Fibroblast of lung (primary cell): Measurements from ENCODE around the gene KRTAP9-2. TPM values are rescaled to one million over a fixed set of nuclear protein-coding genes. Genes with fewer than 3 reads are reported as not detected.
"Not testable (repeated sequence)": the region's sequence is repeated elsewhere in the genome, so short reads cannot be mapped to it uniquely, and the experiment has no call there.

Experiments used
- DNase-seq, 2 donors: peaks; one replicate each; pipeline versions ENCODE4 v3.0.0 to v3.0.0-alpha.2; 2010; ENCODE audit warnings: low read depth in 2 of 2
- H2AFZ ChIP-seq: 2 replicates; pipeline ENCODE4 v1.5.1; 2012; ENCODE audit warnings: low read length, control low read depth, inconsistent platforms
- H3K27ac ChIP-seq: 2 replicates; pipeline ENCODE4 v1.5.1; 2011; ENCODE audit warnings: low read length, control low read depth; ENCODE audit not compliant: insufficient read depth
- H3K27me3 ChIP-seq: 2 replicates; pipeline ENCODE4 v1.5.1; 2011; ENCODE audit warnings: mild to moderate bottlenecking, low read length; ENCODE audit not compliant: control insufficient read depth, insufficient read depth
- H3K36me3 ChIP-seq: 2 replicates; pipeline ENCODE4 v1.5.1; 2011; ENCODE audit warnings: low read length; ENCODE audit not compliant: control insufficient read depth, insufficient read depth
- H3K4me1 ChIP-seq: 2 replicates; pipeline ENCODE4 v1.5.1; 2011; ENCODE audit warnings: low read length; ENCODE audit not compliant: control insufficient read depth, insufficient read depth; ENCODE audit errors: extremely low read depth
- H3K4me2 ChIP-seq: 2 replicates; pipeline ENCODE4 v1.5.1; 2011; ENCODE audit warnings: low read length, control low read depth; ENCODE audit not compliant: insufficient read depth; ENCODE audit errors: extremely low read depth
- H3K4me3 ChIP-seq, 4 experiments: fragments of 200-600 bp in 1 of 4; sonication (generic) in 1 of 4; replicated peaks in 1 of 4; 2 replicates each; pipeline ENCODE4 v1.5.1; 2011 to 2016; ENCODE audit warnings: low read length in 4 of 4, low read depth in 3 of 4, mild to moderate bottlenecking in 3 of 4, control low read depth in 2 of 4, inconsistent platforms in 1 of 4, mixed read lengths in 1 of 4; ENCODE audit not compliant: insufficient read depth in 1 of 4; ENCODE audit errors: control extremely low read depth in 1 of 4
- H3K79me2 ChIP-seq: 2 replicates; pipeline ENCODE4 v1.5.1; 2012; ENCODE audit warnings: mild to moderate bottlenecking, low read length, inconsistent platforms; ENCODE audit not compliant: control insufficient read depth, insufficient read depth
- H3K9ac ChIP-seq: 2 replicates; pipeline ENCODE4 v1.5.1; 2011; ENCODE audit warnings: mild to moderate bottlenecking, low read length, control low read depth; ENCODE audit not compliant: insufficient read depth
- H3K9me3 ChIP-seq: 2 replicates; pipeline ENCODE4 v1.5.1; 2012; ENCODE audit warnings: low read depth, low read length; ENCODE audit not compliant: control insufficient read depth, insufficient read depth
- H4K20me1 ChIP-seq: 2 replicates; pipeline ENCODE4 v1.5.1; 2011; ENCODE audit warnings: low read length; ENCODE audit not compliant: control insufficient read depth, insufficient read depth; ENCODE audit errors: extremely low read depth
- CTCF ChIP-seq, 2 donors: IDR thresholded peaks in 1 of 2; conservative IDR thresholded peaks in 1 of 2; 1 replicate in 1 of 2; 2 replicates in 1 of 2; pipeline ENCODE4 v1.5.1; 2011 to 2012; ENCODE audit warnings: low read length in 2 of 2, control low read depth in 1 of 2, inconsistent platforms in 1 of 2, low read depth in 1 of 2, mild to moderate bottlenecking in 1 of 2
- EZH2 ChIP-seq: IDR thresholded peaks from 2 replicates; pipeline ENCODE4 v1.5.1; 2012; ENCODE audit warnings: low read length, control low read depth, mild to moderate bottlenecking; ENCODE audit errors: missing control alignments
- polyA plus RNA-seq, 2 donors: library from polyadenylated mRNA; depleted of rRNA in 1 of 2; stranded (reverse) in 1 of 2; unstranded in 1 of 2; fragments of >200 nt; gene quantifications; 2 replicates each; pipeline ENCODE4 v1.2.1, GENCODE V29; 2011 to 2012; ENCODE audit warnings: missing spikeins in 1 of 2
- total RNA-seq: library from RNA; depleted of rRNA; stranded (reverse); fragments of >200 nt; gene quantifications from 2 replicates; pipeline ENCODE4 v1.2.1, GENCODE V29; 2014

KRTAP9-2 gene
- total and polyA plus RNA-seq, 2 donors (not counting 1 experiment from before 2014, with no cell fraction given), result not detected

- Histone ChIP-seq H3K4me1 (no peaks in the 10 kb centered on the region), H3K27me3 (peaks cover 3% of the 10 kb centered on the region), H3K36me3 (no peaks in the 10 kb centered on the region), H3K9ac (no peak overlapping the region), H4K20me1 (no peaks in the 10 kb centered on the region), H3K79me2 (no peaks in the 10 kb centered on the region), H3K4me3 (no peak overlapping the region), H2AFZ (no peak overlapping the region), H3K9me3 (no peaks in the 10 kb centered on the region), H3K27ac (no peak overlapping the region), H3K4me2 (no peak overlapping the region)
- DNase-seq, result no peak
- no peak for TF ChIP-seq EZH2
Observed at GRCh38 chr17:41264599-41264998, 38.2 kb downstream of the KRTAP9-2 start.

- Histone ChIP-seq H3K27me3 (peaks cover 3% of the 10 kb centered on the region), H3K4me3 (no peak within 1 kb of the TSS), H3K9me3 (no peaks in the 10 kb centered on the region), H3K4me1 (no peaks in the 10 kb centered on the region), H4K20me1 (no peaks in the 10 kb centered on the region), H2AFZ (no peak within 1 kb of the TSS), H3K36me3 (no peaks in the 10 kb centered on the region), H3K79me2 (no peaks in the 10 kb centered on the region), H3K27ac (no peak within 1 kb of the TSS), H3K9ac (no peak within 1 kb of the TSS), H3K4me2 (no peak within 1 kb of the TSS)
- no peak for DNase-seq
- TF ChIP-seq CTCF (conservative IDR thresholded peaks at IDR 0.05 in 1 of 2, IDR thresholded peaks at IDR 0.05 in 1 of 2; ENCODE audit: low read depth in 1 of 2, low read length in 2 of 2) (no peak), EZH2 (no peak)
Observed at GRCh38 chr17:41265078-41265477, 38.6 kb downstream of the KRTAP9-2 start, which contains the start of gene KRTAP9-6. KRTAP9-6 (plus strand) TSS chr17:41265378; CDS start chr17:41265378, 0 bp downstream.

- Histone ChIP-seq H3K9me3 (no peaks in the 10 kb centered on the region), H3K27ac (no peak overlapping the region), H3K9ac (no peak overlapping the region), H3K36me3 (no peaks in the 10 kb centered on the region), H3K4me2 (no peak overlapping the region), H3K79me2 (no peaks in the 10 kb centered on the region), H2AFZ (no peak overlapping the region), H3K4me1 (no peaks in the 10 kb centered on the region), H4K20me1 (no peaks in the 10 kb centered on the region), H3K27me3 (peaks cover 3% of the 10 kb centered on the region), H3K4me3 (no peak overlapping the region)
- DNase-seq, result no peak
- TF ChIP-seq CTCF (conservative IDR thresholded peaks at IDR 0.05 in 1 of 2, IDR thresholded peaks at IDR 0.05 in 1 of 2; ENCODE audit: low read depth in 1 of 2, low read length in 2 of 2) (no peak), EZH2 (no peak)
Observed at GRCh38 chr17:41267711-41268110, 41.3 kb downstream of the KRTAP9-2 start.

GRCh38 chr17:41271323-41271722, 44.9 kb downstream of the KRTAP9-2 start:
- not testable (repeated sequence) for H3K27me3 ChIP-seq, H3K27ac ChIP-seq, H3K4me3 ChIP-seq, H3K4me2 ChIP-seq, H3K9me3 ChIP-seq, H3K9ac ChIP-seq, H4K20me1 ChIP-seq, H3K36me3 ChIP-seq, H3K4me1 ChIP-seq, H2AFZ ChIP-seq, H3K79me2 ChIP-seq, DNase-seq
